WI38 (cell line): ENCODE data around the gene BNIP5.

Experiments used
- H3K4me3 ChIP-seq: 2 replicates; pipeline ENCODE4 v1.5.1; 2011; ENCODE audit warnings: low read depth, mild to moderate bottlenecking, control low read depth, low read length
- TF ChIP-seq, protein P1 (sequence below): IDR thresholded peaks from 2 replicates; pipeline ENCODE4 v1.5.1; 2012; ENCODE audit warnings: low read depth, mild to moderate bottlenecking, control low read depth, low read length

Gene BNIP5

DNA sequence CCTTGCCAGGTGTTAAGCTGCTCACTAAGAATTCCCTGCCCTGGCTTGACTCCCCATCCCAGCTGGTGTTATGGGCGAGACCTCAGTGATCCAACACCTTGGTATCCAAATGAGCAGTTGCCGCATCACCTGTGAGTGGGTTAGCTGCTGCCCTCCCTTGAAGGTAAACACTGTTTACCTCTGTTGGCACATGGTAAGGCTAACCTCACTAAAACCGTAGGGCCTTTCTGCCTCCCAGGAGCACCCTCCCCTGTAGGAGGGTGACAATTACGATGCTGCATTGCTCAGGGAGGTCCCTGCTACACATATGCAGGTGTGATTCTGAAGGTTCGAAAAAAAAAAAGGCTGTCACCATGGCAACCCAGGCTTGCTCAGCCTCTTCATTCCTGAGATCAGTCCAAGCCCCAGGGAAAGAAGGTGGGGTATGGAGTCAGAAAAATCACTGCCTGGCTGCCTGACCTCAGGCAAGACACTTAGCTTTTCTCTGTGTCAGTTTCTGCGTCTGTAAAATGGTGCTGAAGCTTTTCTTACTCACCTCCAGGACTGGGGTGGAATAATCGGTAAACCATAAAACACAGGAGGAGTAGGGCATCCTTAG is 47.3 kb downstream of the BNIP5 start:
- H3K4me3 ChIP-seq, result no peak overlapping the region
- TF ChIP-seq, protein P1, sequence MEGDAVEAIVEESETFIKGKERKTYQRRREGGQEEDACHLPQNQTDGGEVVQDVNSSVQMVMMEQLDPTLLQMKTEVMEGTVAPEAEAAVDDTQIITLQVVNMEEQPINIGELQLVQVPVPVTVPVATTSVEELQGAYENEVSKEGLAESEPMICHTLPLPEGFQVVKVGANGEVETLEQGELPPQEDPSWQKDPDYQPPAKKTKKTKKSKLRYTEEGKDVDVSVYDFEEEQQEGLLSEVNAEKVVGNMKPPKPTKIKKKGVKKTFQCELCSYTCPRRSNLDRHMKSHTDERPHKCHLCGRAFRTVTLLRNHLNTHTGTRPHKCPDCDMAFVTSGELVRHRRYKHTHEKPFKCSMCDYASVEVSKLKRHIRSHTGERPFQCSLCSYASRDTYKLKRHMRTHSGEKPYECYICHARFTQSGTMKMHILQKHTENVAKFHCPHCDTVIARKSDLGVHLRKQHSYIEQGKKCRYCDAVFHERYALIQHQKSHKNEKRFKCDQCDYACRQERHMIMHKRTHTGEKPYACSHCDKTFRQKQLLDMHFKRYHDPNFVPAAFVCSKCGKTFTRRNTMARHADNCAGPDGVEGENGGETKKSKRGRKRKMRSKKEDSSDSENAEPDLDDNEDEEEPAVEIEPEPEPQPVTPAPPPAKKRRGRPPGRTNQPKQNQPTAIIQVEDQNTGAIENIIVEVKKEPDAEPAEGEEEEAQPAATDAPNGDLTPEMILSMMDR, result no peak

DNA sequence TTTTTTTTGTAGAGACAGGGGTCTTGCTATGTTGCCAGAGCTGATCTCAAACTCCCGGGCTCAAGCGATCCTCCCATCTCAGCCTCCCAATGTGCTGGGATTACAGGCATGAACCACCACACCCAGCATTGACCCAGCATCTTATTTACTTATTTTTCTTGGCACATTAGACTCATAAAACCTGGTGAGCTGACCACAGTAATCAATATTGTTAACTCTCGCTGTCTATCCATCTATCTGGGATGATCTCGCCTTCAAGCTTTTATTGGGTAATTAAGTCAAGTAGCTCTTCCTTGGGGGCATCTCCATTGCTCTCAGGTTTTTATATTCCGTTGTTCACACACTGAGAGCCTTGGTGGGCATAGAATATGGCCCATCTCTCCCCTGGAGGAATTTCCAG is 49.8 kb downstream of the BNIP5 start:
- no peak overlapping the region for H3K4me3 ChIP-seq
- TF ChIP-seq, protein P1, result no peak

GRCh38 chr6:36285797-36286196 is 50.9 kb downstream of the BNIP5 start:
- no peak overlapping the region for H3K4me3 ChIP-seq
- TF ChIP-seq, protein P1, result no peak

DNA sequence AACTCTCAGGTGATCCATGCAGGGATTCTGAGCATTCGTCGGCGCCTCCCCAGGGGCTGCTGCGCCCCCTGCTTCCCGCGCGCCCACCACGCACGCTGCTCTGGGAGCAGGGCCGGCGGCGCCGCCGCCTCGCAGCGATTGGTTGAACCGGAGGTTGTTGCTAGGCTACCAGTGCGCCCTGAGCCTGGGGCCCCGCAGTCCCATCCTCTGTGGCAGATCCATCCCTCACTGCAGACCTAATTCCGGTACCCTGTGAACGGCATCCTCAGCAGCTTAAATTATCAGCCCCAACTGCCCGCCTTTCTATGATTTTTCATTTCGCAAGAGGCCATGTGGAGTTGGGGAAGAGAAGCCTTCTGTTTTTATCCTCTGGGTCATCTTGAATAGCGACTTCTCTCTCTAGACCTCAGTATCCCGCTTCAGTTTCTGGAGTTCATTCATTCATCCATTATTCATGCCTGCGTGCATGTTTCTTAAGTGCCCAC is 51.5 kb downstream of the BNIP5 start:
- no peak overlapping the region for H3K4me3 ChIP-seq
- TF ChIP-seq, protein P1, result no peak

DNA sequence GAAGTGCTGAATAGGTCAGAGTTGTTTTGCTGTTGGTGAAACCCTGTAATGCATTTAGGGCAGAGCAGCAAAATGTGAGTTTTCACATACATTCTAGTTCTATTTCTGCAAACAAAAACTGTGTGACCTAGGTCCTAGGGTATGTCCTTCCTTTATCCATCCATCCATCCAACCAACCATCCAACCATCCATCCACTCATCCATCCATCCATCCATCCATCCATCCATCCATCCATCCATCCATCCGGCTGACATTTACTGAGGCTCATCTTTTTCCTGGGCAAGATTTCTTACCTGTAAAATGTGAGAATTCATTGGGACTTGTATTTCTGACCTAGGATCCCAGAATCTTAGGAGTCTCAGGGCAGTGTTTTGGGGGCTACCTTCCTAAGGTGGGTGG is 52.3 kb downstream of the BNIP5 start:
- TF ChIP-seq, protein P1, result no peak
- no peak overlapping the region for H3K4me3 ChIP-seq

DNA sequence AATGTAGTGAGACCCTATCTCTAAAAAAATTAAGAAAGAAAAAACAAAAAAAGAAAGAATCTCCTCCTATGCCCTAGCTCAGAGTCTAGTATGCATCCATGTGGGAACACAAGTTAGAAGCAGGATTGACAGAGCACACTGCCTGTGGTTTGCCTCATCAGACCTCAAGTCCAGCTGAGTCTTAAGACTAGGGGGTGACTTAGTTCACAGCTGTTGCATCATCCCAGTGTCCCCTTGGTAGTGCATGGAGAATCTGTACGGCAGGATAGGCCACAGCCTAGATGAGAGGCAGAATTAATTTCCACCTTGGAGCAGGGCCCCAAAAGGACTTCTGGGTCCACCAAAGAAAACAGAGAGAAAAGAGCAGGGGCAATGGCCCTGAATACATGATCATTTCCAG is 53.1 kb downstream of the BNIP5 start:
- TF ChIP-seq, protein P1, result no peak
- no peak overlapping the region for H3K4me3 ChIP-seq

GRCh38 chr6:36280983-36281382 is 55.7 kb downstream of the BNIP5 start:
- TF ChIP-seq, protein P1, result no peak
- no peak overlapping the region for H3K4me3 ChIP-seq
